DMS53 treated with DMSO at 0.1 percent for 48 hours (cell line): ENCODE results near the gene MACF1.

ENCODE experiments used
- DNase-seq: peaks from one replicate; lab custom pipeline; 2025; ENCODE audit not compliant: unreplicated experiment; lab: John Stamatoyannopoulos, UW

The MACF1 gene

DNA sequence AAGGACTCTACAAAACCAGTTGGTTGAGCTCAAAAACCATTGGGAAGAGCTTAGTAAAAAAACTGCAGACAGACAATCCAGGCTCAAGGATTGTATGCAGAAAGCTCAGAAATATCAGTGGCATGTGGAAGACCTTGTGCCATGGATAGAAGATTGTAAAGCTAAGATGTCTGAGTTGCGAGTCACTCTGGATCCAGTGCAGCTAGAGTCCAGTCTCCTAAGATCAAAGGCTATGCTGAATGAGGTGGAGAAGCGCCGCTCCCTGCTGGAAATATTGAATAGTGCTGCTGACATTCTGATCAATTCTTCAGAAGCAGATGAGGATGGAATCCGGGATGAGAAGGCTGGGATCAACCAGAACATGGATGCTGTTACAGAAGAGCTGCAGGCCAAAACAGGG lies 183.0 kb downstream of the MACF1 start:
- no peak for DNase-seq

DNA sequence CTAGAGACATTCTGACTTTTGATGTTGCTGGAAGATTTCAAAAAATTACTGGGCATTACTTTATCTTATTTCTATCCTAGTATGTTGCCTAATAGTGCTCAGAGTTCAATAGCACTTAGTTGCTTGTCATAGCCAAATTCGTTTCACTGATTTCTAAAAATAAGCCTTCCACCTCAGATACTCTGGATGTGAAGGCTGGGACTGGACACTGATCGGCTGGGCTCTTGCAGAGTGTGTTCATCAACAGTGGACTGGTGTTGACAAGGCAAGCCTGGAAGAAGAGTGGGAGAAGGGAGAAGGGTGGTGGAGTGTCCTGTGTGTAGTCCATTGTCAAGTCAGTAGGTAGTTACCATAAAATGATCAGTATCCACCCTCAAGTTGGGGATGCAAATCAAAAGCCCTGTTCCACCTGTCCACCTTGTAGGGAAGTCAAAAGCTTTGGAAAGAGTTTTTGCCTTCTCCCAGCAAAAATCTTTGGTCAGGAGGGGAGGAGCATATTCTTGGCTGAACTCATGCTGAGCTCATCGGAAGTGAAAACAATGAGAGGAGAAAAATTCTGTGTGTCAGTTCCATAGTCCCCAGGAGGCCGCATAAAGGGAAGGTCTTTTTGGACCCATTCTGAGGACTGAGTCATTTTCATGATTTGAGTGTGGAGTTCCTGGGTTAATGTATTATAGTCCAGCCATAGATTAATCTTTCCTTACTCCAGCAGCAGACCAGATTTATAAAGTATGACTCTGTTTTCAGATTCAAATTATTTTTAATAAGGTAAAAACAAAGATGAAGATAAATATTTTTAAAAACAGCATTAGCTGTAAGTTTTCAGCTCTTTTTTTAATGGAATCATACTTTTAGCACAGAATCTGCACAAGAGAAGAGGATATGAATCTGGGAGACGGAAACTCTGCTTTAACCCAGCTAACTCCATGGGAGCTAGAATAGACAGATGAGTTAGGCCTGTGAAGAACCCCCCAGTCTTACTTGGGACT lies 187.5 kb downstream of the MACF1 start:
- DNase-seq: no peak

DNA sequence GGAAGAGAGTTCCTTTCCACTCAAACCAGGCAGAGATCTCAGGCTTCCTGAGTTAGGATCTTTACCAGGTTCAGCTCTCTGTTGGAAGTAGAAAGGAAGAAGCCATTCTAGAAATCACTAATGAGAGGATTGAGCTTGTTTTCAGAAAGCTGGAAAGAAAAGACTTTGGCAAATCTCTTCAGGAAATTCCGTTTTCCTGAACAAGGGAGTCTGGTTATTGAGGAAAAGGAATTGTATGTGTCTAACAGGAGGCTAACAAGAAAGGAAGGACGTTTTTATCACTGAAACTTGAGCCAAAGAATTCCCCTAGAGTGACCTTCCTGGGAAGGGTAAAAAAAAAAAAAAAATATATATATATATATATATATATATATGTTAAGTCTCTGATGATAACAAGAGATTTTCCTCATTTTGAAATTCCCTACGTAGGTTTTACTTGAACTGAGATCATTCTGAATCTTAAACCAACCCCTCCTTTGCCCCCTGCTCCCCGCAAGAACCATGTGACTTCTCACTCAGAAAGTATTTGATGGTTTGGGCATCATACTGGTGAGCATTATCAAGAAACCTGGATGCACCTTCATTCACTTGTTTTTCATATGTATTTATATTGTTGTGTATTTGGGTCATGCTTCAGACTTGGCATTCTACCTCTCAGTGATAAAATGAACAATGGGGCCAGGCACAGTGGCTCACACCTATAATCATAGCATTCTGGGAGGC lies 188.5 kb downstream of the MACF1 start:
- no peak for DNase-seq

DNA sequence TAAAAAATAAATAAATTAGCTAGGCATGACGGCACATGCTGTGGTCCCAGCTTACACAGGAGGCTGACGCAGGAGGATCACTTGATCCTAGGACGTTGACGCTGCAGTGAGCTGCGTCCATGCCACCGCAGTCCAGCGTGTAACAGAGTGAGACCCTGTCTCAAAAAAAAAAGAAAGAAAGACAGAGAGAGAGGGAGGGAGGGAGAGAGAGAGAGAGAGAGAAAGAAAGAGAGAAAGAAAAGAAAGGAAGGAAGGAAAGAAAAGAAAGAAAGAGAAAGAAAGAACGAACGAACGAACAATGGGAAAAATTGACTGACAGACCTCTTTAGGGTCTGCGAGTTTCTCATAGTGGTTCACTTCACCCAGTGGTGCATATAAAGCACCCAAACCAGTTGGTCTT lies 189.2 kb downstream of the MACF1 start:
- no peak for DNase-seq

DNA sequence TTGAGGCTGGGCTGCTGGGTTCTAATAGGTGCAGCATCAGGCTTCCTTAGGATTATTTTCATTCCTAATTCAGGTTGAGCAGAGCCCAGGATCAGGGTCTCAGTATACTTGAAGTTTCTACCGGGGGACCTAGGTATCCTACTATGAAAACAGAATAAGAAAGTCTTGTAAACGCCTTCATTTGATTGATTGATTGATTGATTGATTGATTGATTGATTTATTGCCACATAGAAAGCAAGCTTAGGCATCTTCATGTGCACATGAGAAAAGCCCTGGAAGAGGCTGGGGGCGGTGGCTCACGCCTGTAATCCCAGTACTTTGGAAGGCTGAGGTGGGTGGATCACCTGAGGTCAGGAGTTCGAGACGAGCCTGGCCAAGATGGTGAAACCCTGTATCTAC lies 189.6 kb downstream of the MACF1 start:
- DNase-seq: no peak

DNA sequence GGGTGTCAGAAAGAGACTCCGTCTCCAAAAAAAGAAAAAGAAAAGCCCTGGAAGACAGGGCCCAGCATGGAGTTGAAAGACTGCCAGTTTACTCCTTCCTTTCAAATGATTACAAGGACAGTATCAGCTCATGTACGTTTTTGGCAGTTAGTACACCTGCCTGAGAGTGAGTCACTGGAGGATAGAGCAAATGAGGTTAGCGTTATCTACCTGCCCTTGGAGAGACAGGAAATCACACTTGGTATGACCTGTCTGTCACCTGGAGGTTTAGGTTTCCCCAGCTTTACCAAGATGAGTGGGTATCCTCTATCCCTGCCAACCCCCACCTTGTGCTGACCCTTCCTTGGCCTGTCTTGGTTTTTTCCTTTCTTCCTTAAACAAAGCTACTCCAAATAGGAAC lies 190.1 kb downstream of the MACF1 start:
- peak; percentile 94 for DNase-seq

DNA sequence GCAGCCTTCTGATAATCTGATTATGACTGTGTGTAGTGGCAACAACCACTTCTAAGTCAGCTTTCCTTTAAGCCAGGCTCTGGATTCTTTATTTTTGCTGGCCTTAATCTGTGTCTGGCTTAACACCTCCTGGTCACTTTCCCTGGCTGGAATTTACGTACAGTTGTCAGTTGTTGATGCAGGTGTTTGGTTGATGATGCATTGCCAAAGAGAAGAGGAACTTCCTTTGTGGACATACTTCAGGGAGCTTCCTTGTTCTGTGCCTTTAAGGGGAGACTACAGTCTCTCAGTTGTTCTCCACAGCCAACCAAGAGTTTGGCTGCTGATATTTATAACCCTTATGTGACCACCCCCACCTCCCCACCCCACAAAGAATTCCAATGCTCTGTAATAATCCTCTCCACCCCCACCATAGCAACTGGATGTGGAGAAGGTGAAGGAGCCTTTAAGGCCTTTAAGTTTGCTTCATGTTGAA lies 190.9 kb downstream of the MACF1 start:
- DNase-seq: peak; percentile 75

DNA sequence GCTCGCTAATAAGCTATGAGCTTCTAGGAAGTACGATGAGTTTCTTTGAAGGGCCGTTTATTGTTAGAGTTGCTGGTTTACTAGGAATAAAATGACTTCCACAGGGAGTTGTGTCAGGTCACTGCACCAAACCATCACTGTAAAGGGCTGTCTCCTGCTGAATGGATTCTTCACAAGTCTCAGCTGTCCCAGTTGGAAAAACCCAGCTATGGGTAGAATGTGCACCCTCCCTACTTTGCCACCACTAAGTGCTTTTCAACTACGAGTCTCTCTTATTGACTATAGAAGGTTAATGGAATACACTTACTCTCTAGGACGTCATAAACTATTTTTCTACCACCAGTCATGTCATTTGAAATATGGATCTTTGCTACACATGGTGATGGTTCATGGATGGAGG lies 192.2 kb downstream of the MACF1 start:
- no peak for DNase-seq

DNA sequence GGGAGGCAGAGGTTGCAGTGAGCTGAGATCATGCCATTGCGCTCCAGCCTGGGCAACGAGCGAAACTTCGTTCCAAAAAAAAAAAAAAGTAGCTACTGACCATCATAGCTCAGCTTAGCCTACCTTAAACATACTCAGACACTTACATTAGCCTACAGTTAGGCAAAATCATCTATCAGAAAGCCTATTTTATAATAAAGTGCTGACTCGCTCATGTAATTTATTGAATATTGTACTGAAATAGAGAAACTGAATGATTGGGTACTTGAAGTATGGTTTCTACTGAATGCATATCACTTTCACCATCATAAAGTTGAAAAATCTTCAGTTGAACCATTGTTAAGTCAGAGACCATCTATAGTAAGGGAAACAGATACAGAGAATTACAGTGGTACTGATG lies 193.0 kb downstream of the MACF1 start:
- DNase-seq: no peak

DNA sequence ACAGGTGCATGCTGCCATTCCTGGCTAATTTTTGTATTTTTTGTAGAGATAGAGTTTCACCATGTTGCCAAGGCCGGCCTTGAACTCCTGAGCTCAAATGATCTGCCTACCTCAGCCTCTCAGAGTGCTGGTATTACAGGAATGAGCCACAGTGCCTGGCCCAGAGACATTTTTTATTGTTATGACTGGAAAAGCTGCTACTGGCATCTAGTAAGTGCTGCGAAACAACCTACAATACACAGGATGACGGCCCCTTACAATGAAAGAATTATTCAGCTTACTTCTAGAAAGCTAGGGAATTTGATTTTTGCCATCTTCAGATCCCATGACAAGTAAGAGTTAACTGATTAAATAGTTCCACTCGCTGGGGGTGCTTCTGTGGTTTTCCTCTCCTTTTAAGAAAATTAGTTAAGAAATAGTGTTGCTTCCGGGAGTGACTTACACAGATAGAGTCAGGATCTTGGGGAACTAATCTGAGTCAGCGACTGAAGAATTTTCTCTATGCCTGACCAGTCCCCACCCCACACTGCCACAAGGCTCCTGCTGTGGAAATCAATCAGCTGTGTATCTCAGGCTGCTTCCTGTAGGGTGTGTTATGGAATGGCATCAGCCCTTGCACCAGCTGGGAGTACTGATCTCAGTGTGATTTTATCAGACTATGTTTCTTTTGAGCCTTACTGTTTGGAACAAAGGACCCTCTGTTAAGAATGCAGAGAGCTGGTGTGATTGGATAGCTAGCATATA lies 194.0 kb downstream of the MACF1 start:
- DNase-seq: no peak

DNA sequence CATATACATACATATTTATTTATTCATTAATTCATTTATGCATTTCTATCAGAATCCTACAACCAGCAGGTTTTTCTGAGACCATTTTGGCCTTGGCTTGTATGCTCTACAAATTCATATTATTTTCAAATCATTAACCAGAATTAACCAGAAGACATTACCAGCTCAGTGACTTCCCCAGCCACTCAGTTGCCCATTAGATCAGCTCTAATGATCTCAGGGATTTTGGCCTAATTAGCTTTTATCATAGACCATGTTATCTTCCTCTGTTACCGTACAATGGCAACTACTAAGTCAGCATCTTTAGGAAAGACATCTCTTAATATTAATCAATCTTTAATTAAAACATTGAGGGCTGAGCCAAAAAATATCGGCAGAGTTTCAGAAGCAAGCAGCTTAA lies 196.6 kb downstream of the MACF1 start:
- no peak for DNase-seq

DNA sequence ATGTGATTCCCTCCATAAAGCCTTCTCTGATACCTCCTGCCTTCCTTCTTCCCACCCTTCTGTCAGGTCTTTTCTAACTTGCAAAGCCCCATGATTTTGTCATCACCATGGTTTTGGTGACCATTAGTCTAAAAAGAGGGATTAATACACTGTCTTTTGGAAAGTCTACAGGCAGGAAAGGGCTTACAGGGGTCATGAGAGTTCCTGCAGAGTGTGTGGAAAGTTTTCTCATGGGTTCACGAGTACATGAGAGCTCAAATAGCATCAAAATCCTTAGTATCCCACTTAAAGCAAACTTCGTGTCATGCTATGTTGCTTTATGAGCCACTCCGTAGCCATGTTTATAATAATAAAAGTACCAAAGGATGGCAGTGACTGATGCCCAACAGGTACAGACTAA lies 200.4 kb downstream of the MACF1 start:
- DNase-seq: no peak

DNA sequence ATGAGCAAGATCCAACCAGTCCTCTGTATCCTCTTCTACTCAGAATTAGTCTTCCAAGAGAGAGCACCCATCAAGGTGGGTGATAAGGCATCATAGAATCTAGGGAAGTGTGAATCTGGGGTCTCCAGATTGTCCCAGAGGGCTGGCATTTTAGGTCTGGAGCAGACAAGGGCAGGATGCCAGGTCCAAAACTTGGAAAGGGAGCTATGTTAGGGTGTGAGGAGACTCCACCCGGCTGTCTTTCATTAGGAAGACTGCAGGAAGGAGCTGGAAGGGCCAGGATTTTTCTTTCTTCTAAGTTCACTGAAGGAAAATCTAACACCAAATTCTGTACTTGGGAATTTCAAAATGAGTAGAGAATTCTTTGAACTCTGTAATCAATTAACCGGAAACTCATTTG lies 200.9 kb downstream of the MACF1 start:
- DNase-seq: no peak

DNA sequence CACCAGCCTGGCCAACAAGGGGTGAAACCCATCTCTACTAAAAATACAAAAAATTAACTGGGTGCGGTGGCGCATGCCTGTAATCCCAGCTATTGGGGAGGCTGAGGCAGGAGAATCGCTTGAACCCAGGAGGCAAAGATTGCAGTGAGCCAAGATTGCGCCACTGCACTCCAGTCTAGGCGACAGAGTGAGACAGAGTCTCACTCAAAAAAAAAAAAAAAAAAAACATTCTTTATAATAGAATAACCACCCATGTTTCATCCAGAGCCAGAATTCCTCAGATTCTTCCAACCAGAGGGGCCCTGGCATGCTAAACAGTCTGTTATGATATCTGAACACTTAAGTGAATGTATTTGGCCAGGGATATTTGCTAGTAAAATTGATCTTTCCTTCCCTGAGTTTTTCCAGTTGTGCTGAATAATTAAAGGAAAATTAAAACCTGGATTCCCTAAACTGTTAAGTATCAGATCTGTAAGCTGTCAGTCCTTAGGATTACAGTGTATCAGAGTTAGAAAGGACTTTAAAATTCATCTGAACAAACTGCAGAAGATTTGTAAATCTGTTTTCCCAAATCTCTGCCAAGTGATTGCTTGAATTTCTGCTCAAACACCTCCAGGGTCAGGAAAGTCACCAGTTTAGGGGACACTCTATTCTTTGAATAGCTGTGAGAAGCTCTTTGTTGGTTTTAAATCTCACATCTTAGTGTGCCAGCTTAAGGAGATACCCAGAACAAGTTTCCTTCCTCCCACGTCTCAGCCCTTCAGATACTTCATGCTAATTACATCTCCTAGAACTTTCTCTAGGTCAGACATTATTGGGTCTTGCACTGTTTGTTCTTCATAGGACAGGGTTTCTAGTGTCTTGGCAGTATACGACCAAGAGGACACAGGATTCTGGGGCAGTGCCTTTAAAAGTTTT lies 202.3 kb downstream of the MACF1 start:
- no peak for DNase-seq

DNA sequence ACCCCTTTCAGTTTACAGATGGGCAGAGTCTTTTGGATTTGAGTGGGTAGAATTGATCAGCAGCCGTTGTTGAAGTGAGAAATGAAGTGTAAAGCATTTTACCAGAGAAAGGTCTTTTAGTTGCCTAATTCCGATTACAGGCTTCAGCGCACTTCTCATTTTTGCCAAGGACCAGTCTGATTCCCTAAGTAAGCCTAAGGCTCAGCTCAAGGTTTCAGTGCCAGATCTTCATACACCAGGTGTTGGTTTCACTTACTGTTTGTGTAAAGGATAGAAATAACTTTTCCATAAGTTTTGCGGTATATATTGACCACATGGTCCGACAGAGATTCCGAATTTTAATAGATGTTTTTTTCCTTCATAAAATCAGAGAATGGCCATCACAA lies 203.0 kb downstream of the MACF1 start:
- no peak for DNase-seq

DNA sequence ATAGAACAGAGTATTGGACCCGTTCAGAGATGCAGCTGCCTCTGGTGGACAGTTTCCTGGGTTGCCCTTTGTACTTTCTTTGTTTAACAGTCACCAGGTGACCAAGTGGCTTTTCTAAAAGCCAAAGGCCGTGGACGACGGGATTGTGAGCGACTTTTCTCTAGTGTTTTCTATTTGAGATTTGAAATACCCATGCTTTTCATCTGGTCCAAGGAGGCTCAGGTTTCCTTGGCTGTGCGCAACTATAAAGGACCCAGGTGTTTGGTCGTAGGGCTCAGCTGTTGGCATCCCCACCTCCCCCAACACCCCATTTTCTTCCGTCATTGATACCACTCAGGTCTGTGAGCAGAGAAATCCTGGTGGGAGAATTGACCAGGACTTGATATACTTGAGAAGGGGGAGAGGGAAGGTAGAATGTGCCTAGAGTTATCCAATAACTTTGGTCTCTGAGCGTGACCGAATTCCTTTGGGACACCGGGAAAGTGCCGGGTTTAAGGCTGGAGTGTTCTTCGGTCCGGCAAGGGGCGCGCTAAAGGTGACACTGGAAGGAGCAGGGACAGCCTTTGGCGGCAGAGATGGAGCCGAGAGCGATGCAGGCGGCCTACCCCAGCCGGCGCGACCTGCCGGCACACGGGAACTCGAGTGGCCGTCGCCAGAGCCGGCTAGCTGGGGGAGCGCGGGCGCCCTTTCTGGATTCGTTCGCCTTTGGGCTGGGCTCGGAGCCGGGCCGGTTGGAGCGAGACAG lies 203.6 kb downstream of the MACF1 start:
- peak; percentile 58 for DNase-seq

DNA sequence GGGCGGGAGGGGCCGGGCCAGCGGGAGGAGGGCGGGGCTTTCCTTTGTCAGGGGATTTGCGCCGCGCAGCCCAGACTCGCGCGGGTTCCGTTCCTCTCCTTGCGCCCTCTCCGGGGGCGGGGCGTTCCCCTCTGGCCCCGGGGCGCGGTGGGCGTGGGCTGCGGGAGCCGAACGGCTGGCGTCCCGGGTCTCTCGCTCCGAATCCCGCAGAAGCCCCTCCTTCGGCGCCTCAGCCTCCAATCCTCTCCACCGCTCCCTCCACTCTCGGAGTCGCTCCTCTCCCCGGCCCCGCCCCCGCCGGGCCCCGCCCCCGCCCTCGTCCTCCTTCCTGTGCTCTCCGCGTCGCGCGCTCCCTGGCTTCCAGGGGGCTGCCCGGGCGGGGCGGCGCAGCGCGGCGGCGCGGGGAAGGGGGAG lies 204.2 kb downstream of the MACF1 start:
- DNase-seq: peak; percentile 85

DNA sequence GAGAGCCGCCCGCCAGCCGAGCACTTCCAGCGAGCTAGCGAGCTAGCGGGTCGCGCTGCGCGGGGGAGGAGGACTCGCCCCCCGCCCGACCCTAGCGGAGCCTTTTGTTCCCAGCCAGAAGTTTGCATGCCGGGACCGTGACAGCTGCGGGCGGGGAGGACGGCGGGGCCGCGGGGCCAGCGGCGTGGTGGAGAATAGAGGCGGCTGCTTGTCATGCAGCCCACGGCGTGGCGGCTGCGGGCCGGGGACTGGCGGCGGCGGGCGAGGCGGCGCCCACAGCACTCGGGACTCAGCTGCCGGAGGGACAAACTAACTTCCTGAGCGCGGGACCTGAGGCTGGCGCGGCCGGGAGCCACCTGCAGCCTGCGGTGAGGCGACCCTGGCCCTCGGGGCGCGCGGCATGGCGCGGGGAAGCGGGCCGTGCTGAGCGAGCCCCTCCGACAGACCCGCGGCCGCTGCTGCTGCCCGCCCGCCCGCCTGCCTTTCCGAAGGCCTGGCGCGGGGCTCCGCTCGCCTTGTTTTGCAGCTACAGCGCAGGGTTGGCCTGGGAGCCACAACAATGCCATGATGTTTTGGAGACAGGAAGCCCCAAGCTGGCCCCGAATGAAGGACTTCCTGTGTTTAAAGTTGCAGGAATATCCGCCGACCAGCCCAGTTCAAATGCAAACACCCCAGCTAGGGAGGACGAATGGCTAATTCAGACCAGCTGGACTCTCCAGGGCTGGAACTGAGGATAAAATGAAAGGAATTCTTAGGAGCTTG lies 204.7 kb downstream of the MACF1 start:
- peak; percentile 42 for DNase-seq

DNA sequence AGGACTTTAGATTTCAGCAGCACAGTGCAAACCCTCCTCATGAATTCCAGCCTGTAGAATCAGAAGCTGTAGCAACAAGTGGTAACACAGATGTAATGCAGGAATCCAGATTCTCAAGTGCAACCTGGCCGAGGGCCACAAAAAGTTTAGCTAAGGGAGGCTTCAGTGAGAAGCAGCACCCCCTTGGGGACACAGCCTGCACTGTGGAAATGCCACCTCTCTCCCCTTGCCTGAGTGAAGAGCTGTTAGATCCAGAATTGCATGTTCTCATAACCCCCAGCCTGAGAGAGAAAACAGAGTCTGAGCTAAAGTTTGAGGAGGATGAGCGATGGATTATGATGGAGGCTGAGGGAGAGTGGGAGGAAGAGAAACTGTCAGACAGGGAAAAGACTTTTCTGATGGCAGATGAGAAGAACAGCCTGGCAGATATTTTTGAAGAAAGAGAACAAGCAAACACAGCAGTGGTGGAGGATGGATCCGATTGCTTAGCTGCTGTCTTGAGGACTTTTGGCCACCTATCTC lies 206.5 kb downstream of the MACF1 start:
- DNase-seq: no peak
